NCI-H1694 (cell line): Measurements from ENCODE around the gene OR56B1.
"Not testable (repeated sequence)": the region's sequence is repeated elsewhere in the genome, so short reads cannot be mapped to it uniquely, and the experiment has no call there.

Experiments
- DNase-seq: peaks from one replicate; lab custom pipeline; 2025; lab: John Stamatoyannopoulos, UW

The OR56B1 gene

DNA sequence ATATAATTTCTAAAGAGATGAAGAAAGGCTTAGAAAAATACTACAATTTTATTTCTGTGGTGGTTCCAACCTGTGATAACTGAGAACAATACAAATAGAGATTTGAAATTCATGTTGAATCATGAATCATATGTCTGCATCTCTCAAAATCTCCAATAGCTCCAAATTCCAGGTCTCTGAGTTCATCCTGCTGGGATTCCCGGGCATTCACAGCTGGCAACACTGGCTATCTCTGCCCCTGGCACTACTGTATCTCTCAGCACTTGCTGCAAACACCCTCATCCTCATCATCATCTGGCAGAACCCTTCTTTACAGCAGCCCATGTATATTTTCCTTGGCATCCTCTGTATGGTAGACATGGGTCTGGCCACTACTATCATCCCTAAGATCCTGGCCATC is at the start of gene OR56B1:
OR56B1 (plus strand) TSS at position 53 of the 400 bp plus-strand sequence; CDS start at position 122, 69 bp downstream.
- no peak for DNase-seq

DNA sequence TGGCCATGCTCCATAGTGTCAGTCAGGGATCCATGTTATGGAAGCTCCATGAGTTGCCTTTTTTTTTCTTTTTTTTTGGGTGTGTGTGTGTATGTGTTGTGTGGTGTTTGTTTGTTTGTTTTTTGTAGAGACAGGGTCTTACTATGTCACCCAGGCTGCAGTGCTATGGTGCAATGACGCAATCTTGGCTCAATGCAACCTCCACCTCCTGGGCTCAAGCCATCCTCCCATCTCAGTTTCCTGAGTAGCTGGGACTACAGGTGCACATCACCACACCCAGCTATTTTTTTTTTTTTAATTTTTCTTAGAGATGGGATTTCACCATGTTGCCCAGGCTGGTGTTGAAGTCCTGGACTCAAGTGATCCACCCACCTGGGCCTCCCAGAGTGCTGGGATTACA is 47.8 kb upstream of the OR56B1 start:
- DNase-seq, result no peak

GRCh38 chr11:5689551-5689983 is 46.7 kb upstream of the OR56B1 start, which contains the start of gene TRIM22:
Gene TRIM22 (plus strand): TSS chr11:5689790. CDS start chr11:5696233, 6,443 bp downstream.
- DNase-seq, result no peak

- no peak for DNase-seq
Measured at GRCh38 chr11:5690216-5690615, 46.0 kb upstream of the OR56B1 start.

GRCh38 chr11:5690736-5691135 is 45.5 kb upstream of the OR56B1 start:
- no peak for DNase-seq

GRCh38 chr11:5691238-5691963 is 44.8 kb upstream of the OR56B1 start:
- not testable (repeated sequence) for DNase-seq

DNA sequence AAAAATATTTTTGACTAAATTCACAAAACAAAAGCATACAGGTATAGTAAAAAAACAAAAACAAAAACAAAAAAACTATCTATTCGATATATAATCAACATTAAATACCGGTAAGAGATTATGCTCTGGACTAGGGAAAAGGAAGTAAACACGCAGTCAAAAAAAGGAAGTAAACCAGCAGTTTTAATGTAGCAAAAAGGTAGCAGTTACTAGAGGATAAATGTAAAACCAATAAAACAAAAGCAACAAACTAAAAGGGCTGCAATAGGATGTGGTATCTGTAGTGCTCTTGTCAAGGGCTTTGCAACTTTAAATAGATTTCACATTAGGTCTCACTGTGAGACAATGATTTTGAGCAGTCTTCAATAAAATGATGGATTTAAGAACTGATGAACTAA is 44.3 kb upstream of the OR56B1 start:
- DNase-seq, result no peak

DNA sequence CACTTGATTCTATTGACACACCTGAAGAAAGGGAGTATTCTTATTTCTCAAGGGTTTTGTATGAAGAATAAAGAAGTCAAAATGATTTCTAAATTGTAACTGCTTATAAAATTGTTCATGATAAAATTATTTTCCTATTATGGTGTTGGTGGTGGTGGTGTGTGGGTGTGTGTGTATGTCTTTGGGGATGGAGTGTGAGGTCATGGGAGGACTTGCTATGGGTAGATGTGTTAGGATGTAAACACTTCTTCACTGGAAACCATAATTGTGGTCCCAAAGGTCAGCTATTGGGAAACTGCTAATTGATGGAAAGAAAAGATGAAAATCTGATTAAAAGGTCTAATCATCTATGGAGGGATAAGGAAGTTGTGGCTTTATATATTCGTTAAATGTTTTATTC is 41.6 kb upstream of the OR56B1 start:
- no peak for DNase-seq

GRCh38 chr11:5695580-5695979 is 40.7 kb upstream of the OR56B1 start:
- no peak for DNase-seq

- no peak for DNase-seq
Measured at GRCh38 chr11:5696210-5696609, 40.0 kb upstream of the OR56B1 start.

GRCh38 chr11:5698281-5698680 is 38.0 kb upstream of the OR56B1 start:
- DNase-seq, result no peak

- DNase-seq, result no peak
Measured at GRCh38 chr11:5700421-5701054, 35.7 kb upstream of the OR56B1 start.

DNA sequence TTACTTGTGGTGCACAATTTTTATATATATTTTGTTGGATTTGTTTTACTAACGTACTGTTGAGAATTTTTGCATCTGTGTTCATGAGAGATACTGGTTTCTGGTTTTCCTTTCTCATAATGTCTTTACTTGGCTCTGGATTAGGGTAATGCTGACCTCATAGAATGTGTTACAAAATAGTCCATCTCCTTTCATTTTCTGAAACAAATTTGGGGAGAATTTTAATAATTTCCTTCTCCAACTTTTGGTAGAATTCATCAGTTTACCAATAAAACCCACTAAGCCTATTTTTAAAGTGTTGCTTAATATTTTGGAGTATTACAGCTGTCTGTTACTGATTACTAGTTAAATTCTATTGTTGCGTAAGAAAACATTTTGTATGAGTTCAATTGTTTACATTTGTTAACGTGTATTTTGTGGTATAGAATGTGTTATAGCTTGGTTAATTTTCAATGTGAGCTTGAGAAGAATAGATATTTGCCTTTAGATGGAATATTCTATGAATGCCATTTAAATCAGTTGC is 35.1 kb upstream of the OR56B1 start:
- DNase-seq, result no peak

DNA sequence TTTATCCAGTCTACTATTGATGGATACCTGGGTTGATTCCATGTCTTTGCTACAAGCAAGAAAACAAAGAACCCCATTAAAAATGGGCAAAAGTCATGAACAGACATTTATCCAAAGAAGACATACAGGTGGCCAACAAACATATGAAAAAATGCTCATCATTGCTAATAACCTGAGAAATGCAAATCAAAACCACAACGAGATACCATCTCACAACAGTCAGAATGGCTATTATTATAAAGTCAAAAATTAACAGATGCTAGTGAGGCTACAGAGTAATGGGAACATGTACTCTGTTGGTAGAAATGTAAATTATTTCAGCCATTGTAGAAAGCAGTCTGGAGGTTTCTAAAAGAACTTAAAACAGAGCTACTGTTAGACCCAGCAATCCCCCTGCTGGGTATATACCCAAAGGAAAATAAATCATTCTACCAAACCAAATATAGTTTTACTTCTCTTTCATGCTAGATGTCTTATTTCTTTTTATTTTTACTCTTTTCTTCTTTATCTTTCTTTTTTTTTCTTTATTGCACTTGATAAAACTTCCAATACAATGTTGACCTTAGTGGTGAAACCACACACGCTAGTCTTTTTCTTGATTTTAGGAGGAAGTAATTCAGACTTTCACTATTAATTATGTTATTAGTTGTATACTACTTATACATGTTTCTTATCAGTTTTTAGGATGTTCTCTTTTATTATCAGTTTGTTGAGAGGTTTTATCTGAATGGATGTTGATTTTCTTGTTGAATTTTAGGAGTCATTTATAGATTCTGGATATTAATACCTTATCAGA is 32.3 kb upstream of the OR56B1 start:
- no peak for DNase-seq

GRCh38 chr11:5705688-5706087 is 30.6 kb upstream of the OR56B1 start:
- DNase-seq, result no peak

DNA sequence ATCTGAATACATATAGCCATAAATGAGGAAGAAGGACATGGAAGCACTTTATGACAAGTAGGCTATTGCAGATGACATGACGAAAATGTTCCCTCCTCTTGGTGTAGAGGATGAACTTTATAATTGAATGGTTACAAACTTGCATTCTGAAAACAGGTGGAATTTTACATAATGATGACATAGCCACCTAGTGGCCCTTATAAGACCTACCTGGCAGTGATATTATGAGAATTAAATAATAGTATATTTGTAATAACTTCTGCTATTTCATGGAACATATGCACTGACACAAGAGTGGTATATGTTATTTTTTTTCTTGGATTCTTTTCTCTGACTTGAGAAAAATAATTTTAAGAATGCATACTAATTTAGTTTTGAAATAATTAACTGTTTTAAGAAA is 23.7 kb upstream of the OR56B1 start:
- DNase-seq, result no peak

DNA sequence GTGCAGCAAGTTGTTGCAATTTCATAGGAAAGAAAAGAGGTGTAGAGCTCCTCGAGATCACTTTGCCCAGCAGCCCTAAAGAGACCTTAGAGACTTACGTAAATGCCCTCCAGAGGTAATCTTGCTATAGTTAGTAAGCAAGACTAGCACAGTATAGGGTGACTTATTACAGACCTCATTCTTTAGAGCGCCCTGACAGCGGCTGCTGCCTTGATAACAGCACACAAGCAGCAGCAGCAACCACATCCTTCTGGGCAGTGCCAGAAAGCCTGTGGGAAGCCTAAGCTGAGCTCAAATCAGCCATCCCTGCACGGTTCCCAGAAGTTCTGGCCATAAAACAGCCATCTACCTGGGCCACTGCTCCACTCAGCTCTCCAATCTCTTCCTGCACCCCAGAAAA is 22.6 kb upstream of the OR56B1 start:
- DNase-seq, result no peak

- not testable (repeated sequence) for DNase-seq
Measured at GRCh38 chr11:5716518-5716917, 19.7 kb upstream of the OR56B1 start.

- no peak for DNase-seq
Measured at GRCh38 chr11:5719703-5720495, 16.3 kb upstream of the OR56B1 start.

GRCh38 chr11:5722622-5723021 is 13.6 kb upstream of the OR56B1 start:
- no peak for DNase-seq

DNA sequence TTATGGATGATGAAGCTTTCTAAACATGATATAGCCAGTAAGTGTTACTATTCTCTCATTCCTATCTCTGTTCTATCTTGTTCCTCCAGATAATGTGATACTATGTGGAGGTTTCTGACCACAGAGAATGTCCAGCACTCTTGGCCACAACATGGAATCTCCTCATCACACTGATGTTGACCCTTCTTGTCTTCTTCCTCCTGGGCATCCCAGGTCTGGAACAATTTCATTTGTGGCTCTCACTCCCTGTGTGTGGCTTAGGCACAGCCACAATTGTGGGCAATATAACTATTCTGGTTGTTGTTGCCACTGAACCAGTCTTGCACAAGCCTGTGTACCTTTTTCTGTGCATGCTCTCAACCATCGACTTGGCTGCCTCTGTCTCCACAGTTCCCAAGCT is 9.9 kb upstream of the OR56B1 start:
- no peak for DNase-seq

- no peak for DNase-seq
Measured at GRCh38 chr11:5727691-5728090, 8.6 kb upstream of the OR56B1 start.
